Hypothalamus (tissue), 51 donors: ENCODE data around the gene ZRANB3.
A peak's percentile ranks its signal among the peaks of the same experiment; 100 is the strongest.

ENCODE experiments used
- DNase-seq, 51 donors: peaks; one replicate each; lab custom pipeline; 2025; lab: John Stamatoyannopoulos, UW

Gene ZRANB3

GRCh38 chr2:135257383-135258090, 273.5 kb downstream of the ZRANB3 start:
- DNase-seq, result no peak

GRCh38 chr2:135256531-135257260, 274.3 kb downstream of the ZRANB3 start:
- DNase-seq, result no peak

- no peak for DNase-seq
Measured at GRCh38 chr2:135255208-135255607, 275.8 kb downstream of the ZRANB3 start.

GRCh38 chr2:135252805-135253458, 278.1 kb downstream of the ZRANB3 start:
- DNase-seq, result no peak

DNA sequence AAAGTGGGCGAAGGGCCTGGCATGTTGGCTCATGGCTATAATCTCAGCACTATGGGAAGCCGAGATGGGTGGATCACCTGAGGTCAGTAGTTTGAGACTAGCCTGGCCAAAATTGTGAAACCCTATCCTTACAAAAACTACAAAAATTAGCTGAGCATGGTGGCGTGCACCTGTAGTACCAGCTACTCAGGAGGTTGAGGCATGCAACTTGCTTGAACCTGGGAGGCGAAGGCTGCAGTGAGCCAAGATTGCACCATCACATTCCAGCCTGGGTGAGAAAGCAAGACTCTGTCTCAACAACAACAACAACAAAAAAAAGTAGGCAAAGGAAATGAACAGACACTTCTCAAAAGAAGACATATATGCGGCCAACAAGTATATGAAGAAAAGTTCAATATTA, 282.4 kb downstream of the ZRANB3 start:
- DNase-seq, result no peak

DNA sequence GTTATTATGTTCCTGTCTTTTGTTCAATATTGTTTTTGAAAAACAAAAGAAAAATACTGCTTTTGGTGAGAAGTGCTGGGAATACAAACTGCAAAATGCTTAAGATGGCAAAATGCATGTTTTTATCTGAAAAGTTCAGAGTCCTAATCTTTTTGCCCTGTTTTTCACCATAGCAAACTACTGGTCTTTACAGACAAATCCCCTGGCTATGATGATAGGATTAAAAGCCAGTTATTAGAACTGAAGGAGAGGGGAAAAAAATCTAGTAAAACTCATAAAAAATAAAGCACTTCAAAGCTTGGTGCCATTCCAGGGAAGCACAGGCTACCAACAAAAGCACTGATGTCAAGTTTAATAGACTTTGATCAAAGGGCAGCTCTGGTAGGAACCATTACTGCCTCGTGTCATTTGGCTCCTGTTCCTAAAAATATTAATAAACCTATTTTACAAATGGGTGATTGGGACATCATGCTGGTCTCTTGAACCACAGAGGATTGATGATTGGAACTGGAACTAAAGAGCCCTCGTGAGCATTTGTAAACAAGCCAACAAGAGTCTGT, 284.2 kb downstream of the ZRANB3 start:
- no peak for DNase-seq

DNA sequence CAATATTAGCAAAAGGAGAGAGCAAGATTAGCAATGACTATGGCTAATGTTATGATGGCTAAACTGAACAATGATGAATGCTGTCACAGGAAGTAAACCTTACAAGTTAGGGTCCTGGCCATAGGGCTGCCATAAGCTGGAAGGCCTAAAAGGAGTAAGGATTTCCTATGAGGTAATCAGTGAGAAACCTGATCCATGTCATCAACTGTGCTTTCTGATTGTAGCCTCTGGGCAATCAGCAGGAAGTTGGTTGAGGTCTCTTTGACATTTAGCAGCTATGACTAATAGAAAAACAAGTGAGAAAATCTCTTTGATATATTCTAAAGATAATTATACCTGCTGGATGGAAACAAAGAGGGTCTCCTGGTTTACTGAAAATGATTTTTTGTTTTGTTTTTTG, 285.9 kb downstream of the ZRANB3 start:
- DNase-seq, result no peak

GRCh38 chr2:135238651-135239050, 292.4 kb downstream of the ZRANB3 start:
- DNase-seq, result no peak

GRCh38 chr2:135230150-135230549, 300.9 kb downstream of the ZRANB3 start:
- peak in 1 of 51 donors; percentile 43 for DNase-seq

- DNase-seq, result no peak
Measured at GRCh38 chr2:135227386-135227785, 303.6 kb downstream of the ZRANB3 start.

- no peak for DNase-seq
Measured at GRCh38 chr2:135226961-135227360, 304.1 kb downstream of the ZRANB3 start.

- DNase-seq, result no peak
Measured at GRCh38 chr2:135225781-135226180, 305.2 kb downstream of the ZRANB3 start.

- DNase-seq, result no peak
Measured at GRCh38 chr2:135219226-135219625, 311.8 kb downstream of the ZRANB3 start.

DNA sequence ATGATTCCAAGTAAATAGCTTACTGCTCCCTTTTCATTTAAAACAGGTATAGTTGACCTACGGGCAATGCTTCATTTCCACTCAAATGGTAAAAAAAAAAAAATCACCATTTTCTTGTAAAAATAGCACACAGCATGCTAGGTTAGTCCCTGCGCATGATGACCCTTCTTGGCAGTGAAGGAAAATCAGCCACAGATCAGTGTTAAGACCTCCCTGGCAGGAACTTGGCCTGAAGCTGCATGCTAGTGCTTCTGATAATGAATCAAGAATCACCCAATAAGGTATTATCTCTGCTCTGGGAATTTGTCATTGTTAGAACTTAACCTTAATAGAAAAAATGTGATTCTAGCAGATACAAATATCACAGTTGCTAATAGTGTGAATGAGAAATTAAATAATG, 312.6 kb downstream of the ZRANB3 start:
- DNase-seq, result no peak

DNA sequence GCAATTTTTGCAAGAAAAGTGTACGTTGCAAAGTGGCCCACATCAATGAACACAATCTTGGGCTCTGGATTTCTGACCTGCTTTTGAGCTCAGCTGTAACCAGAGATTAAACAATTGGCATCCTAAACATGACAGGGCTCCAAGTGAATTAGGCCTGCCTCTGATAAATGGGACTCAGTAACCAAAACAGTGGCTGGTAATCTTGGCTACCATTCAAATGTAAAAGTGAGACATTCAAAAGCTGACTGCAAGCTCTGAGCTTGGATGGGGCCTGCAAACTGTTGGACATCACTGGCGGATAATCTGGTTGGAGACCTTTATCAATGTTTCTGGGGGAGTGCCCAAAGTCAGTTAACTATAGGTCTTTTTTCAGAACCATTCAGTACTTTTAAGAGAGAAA, 318.3 kb downstream of the ZRANB3 start:
- DNase-seq, result no peak

GRCh38 chr2:135208016-135208415, 323.0 kb downstream of the ZRANB3 start:
- DNase-seq, result no peak

GRCh38 chr2:135203944-135204343, 327.1 kb downstream of the ZRANB3 start:
- DNase-seq, result no peak

GRCh38 chr2:135202751-135203150, 328.3 kb downstream of the ZRANB3 start:
- DNase-seq, result no peak

GRCh38 chr2:135198481-135198880, 332.5 kb downstream of the ZRANB3 start:
- DNase-seq, result peak in 6 of 51 donors; percentile 2 to 16 (median 6)

DNA sequence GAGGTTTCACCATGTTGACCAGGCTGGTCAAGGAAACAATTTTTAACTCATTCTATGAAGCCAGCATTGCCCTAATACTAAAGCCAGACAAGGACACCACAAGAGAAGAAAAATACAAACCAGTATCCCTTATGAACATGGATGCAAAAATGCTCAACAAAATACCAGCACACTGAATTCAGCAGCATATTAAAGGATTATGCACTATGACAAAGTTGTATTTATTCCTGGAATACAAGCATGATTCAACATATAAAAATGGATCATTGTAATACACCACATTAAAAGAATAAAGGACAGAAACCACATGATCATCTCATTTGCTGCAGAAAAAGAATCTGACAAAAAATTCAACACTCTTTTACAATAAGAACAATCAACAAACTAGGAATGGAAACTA, 340.2 kb downstream of the ZRANB3 start:
- no peak for DNase-seq

DNA sequence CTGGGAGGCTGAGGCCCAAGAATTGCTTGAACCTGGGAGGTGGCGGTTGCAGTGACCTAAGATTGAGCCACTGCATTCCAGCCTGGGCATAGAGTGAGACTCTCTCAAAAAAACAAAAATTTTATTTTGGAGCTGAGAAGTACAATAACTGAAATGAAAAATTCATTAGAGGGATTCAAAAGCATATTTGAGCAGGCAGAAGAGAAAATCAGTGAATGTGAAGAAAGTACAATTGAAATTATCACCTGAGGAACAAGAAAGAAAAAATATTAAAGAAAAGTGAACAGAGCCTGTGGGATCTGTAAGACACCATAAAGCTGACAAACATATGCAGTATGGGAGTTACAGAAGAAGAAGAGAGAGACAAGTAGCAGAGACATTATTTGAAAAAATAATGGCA, 341.9 kb downstream of the ZRANB3 start:
- DNase-seq, result no peak
